ENCODE results near the gene GLT8D2. TPM values are rescaled to one million over a fixed set of nuclear protein-coding genes. Genes with fewer than 3 reads are reported as not detected.
A peak's percentile ranks its signal among the peaks of the same experiment; 100 is the strongest.

The GLT8D2 gene
- total and polyA plus RNA-seq, 4 donors = 14.2 to 86.8 (median 37.0) TPM

- H3K4me1 ChIP-seq (ENCODE audit: control insufficient read depth, insufficient read depth, low read length) = no peaks in the 10 kb centered on the region
- DNase-seq (ENCODE audit: low read depth in 4 of 6, low spot score in 6 of 6) = no peak
- no peaks in the 10 kb centered on the region for H3K27me3 ChIP-seq (ENCODE audit: control insufficient read depth, insufficient read depth, low read length)
- no peaks in the 10 kb centered on the region for H3K9me3 ChIP-seq (ENCODE audit: control insufficient read depth, insufficient read depth, low read length)
- no peak overlapping the region for H3K27ac ChIP-seq (ENCODE audit: low read depth, low read length)
- H3K36me3 ChIP-seq (ENCODE audit: control insufficient read depth, insufficient read depth, low read length) = peaks cover 2% of the 10 kb centered on the region
- H3K4me3 ChIP-seq (ENCODE audit: low read depth, low read length) = no peak overlapping the region
- WGBS (ENCODE audit: insufficient coverage) = no CpG with 5 or more reads among the region's 4 CpGs
These were observed 37.7 kb downstream of the GLT8D2 start for GRCh38 chr12:104012331-104012730.

GRCh38 chr12:104011253-104011652, 38.7 kb downstream of the GLT8D2 start:
- Histone ChIP-seq H3K27me3 (ENCODE audit: control insufficient read depth, insufficient read depth, low read length) (no peaks in the 10 kb centered on the region), H3K4me3 (ENCODE audit: low read depth, low read length) (no peak overlapping the region), H3K9me3 (ENCODE audit: control insufficient read depth, insufficient read depth, low read length) (no peaks in the 10 kb centered on the region), H3K4me1 (ENCODE audit: control insufficient read depth, insufficient read depth, low read length) (no peaks in the 10 kb centered on the region), H3K36me3 (ENCODE audit: control insufficient read depth, insufficient read depth, low read length) (peaks cover 2% of the 10 kb centered on the region), H3K27ac (ENCODE audit: low read depth, low read length) (no peak overlapping the region)
- no CpG with 5 or more reads among the region's 6 CpGs for WGBS (ENCODE audit: insufficient coverage)
- DNase-seq (ENCODE audit: low read depth in 4 of 6, low spot score in 6 of 6) = no peak

GRCh38 chr12:104010606-104011169, 39.3 kb downstream of the GLT8D2 start:
- Histone ChIP-seq H3K27ac (ENCODE audit: low read depth, low read length) (no peak overlapping the region), H3K4me3 (ENCODE audit: low read depth, low read length) (no peak overlapping the region), H3K9me3 (ENCODE audit: control insufficient read depth, insufficient read depth, low read length) (no peaks in the 10 kb centered on the region), H3K27me3 (ENCODE audit: control insufficient read depth, insufficient read depth, low read length) (no peaks in the 10 kb centered on the region), H3K36me3 (ENCODE audit: control insufficient read depth, insufficient read depth, low read length) (peaks cover 2% of the 10 kb centered on the region), H3K4me1 (ENCODE audit: control insufficient read depth, insufficient read depth, low read length) (no peaks in the 10 kb centered on the region)
- 27% methylated on average over 1 of the region's 2 CpGs for WGBS (ENCODE audit: insufficient coverage)
- DNase-seq (ENCODE audit: low read depth in 4 of 6, low spot score in 6 of 6) = peak in 4 of 6 donors; percentile 12 to 66 (median 40)

GRCh38 chr12:104010121-104010520, 39.9 kb downstream of the GLT8D2 start:
- Histone ChIP-seq H3K9me3 (ENCODE audit: control insufficient read depth, insufficient read depth, low read length) (no peaks in the 10 kb centered on the region), H3K27ac (ENCODE audit: low read depth, low read length) (no peak overlapping the region), H3K4me1 (ENCODE audit: control insufficient read depth, insufficient read depth, low read length) (no peaks in the 10 kb centered on the region), H3K4me3 (ENCODE audit: low read depth, low read length) (no peak overlapping the region), H3K27me3 (ENCODE audit: control insufficient read depth, insufficient read depth, low read length) (no peaks in the 10 kb centered on the region), H3K36me3 (ENCODE audit: control insufficient read depth, insufficient read depth, low read length) (peaks cover 2% of the 10 kb centered on the region)
- no peak for DNase-seq (ENCODE audit: low read depth in 4 of 6, low spot score in 6 of 6)
- WGBS (ENCODE audit: insufficient coverage) = 86% methylated on average over 2 of the region's 4 CpGs

- WGBS (ENCODE audit: insufficient coverage) = no CpG with 5 or more reads among the region's 3 CpGs
- Histone ChIP-seq H3K9me3 (ENCODE audit: control insufficient read depth, insufficient read depth, low read length) (no peaks in the 10 kb centered on the region), H3K4me1 (ENCODE audit: control insufficient read depth, insufficient read depth, low read length) (no peaks in the 10 kb centered on the region), H3K4me3 (ENCODE audit: low read depth, low read length) (no peak overlapping the region), H3K27ac (ENCODE audit: low read depth, low read length) (no peak overlapping the region), H3K36me3 (ENCODE audit: control insufficient read depth, insufficient read depth, low read length) (no peaks in the 10 kb centered on the region), H3K27me3 (ENCODE audit: control insufficient read depth, insufficient read depth, low read length) (no peaks in the 10 kb centered on the region)
- DNase-seq (ENCODE audit: low read depth in 4 of 6, low spot score in 6 of 6) = no peak
These were observed 43.1 kb downstream of the GLT8D2 start for GRCh38 chr12:104006929-104007328.

- Histone ChIP-seq H3K4me1 (ENCODE audit: control insufficient read depth, insufficient read depth, low read length) (no peaks in the 10 kb centered on the region), H3K27me3 (ENCODE audit: control insufficient read depth, insufficient read depth, low read length) (no peaks in the 10 kb centered on the region), H3K27ac (ENCODE audit: low read depth, low read length) (no peak overlapping the region), H3K4me3 (ENCODE audit: low read depth, low read length) (no peak overlapping the region), H3K9me3 (ENCODE audit: control insufficient read depth, insufficient read depth, low read length) (no peaks in the 10 kb centered on the region), H3K36me3 (ENCODE audit: control insufficient read depth, insufficient read depth, low read length) (no peaks in the 10 kb centered on the region)
- DNase-seq (ENCODE audit: low read depth in 4 of 6, low spot score in 6 of 6) = no peak
- no CpG with 5 or more reads among the region's 2 CpGs for WGBS (ENCODE audit: insufficient coverage)
These were observed 46.4 kb downstream of the GLT8D2 start for GRCh38 chr12:104003596-104003995.

GRCh38 chr12:104002686-104003085, 47.3 kb downstream of the GLT8D2 start:
- H3K4me3 ChIP-seq (ENCODE audit: low read depth, low read length) = no peak overlapping the region
- no peaks in the 10 kb centered on the region for H3K4me1 ChIP-seq (ENCODE audit: control insufficient read depth, insufficient read depth, low read length)
- no peaks in the 10 kb centered on the region for H3K27me3 ChIP-seq (ENCODE audit: control insufficient read depth, insufficient read depth, low read length)
- no peak for DNase-seq (ENCODE audit: low read depth in 4 of 6, low spot score in 6 of 6)
- H3K27ac ChIP-seq (ENCODE audit: low read depth, low read length) = no peak overlapping the region
- no peaks in the 10 kb centered on the region for H3K36me3 ChIP-seq (ENCODE audit: control insufficient read depth, insufficient read depth, low read length)
- H3K9me3 ChIP-seq (ENCODE audit: control insufficient read depth, insufficient read depth, low read length) = no peaks in the 10 kb centered on the region
- 93% methylated on average over 2 of the region's 3 CpGs for WGBS (ENCODE audit: insufficient coverage)

- no peaks in the 10 kb centered on the region for H3K27me3 ChIP-seq (ENCODE audit: control insufficient read depth, insufficient read depth, low read length)
- H3K9me3 ChIP-seq (ENCODE audit: control insufficient read depth, insufficient read depth, low read length) = no peaks in the 10 kb centered on the region
- no peak overlapping the region for H3K4me3 ChIP-seq (ENCODE audit: low read depth, low read length)
- no peaks in the 10 kb centered on the region for H3K36me3 ChIP-seq (ENCODE audit: control insufficient read depth, insufficient read depth, low read length)
- no peaks in the 10 kb centered on the region for H3K4me1 ChIP-seq (ENCODE audit: control insufficient read depth, insufficient read depth, low read length)
- 60% methylated on average over 1 of the region's 3 CpGs for WGBS (ENCODE audit: insufficient coverage)
- DNase-seq (ENCODE audit: low read depth in 4 of 6, low spot score in 6 of 6) = no peak
- H3K27ac ChIP-seq (ENCODE audit: low read depth, low read length) = no peak overlapping the region
These were observed 49.1 kb downstream of the GLT8D2 start for GRCh38 chr12:104000807-104001434.

GRCh38 chr12:103998976-103999375, 51.0 kb downstream of the GLT8D2 start:
- no peaks in the 10 kb centered on the region for H3K27me3 ChIP-seq (ENCODE audit: control insufficient read depth, insufficient read depth, low read length)
- peak in 1 of 6 donors; percentile 64 for DNase-seq (ENCODE audit: low read depth in 4 of 6, low spot score in 6 of 6)

GRCh38 chr12:103997286-103997900, 52.6 kb downstream of the GLT8D2 start:
- Histone ChIP-seq H3K9me3 (ENCODE audit: control insufficient read depth, insufficient read depth, low read length) (no peaks in the 10 kb centered on the region), H3K27ac (ENCODE audit: low read depth, low read length) (no peak overlapping the region), H3K4me1 (ENCODE audit: control insufficient read depth, insufficient read depth, low read length) (no peaks in the 10 kb centered on the region), H3K4me3 (ENCODE audit: low read depth, low read length) (no peak overlapping the region), H3K27me3 (ENCODE audit: control insufficient read depth, insufficient read depth, low read length) (no peaks in the 10 kb centered on the region), H3K36me3 (ENCODE audit: control insufficient read depth, insufficient read depth, low read length) (no peaks in the 10 kb centered on the region)
- peak in 1 of 6 donors; percentile 29 for DNase-seq (ENCODE audit: low read depth in 4 of 6, low spot score in 6 of 6)
- WGBS (ENCODE audit: insufficient coverage) = 74% methylated on average over 9 of the region's 16 CpGs

More at GRCh38 chr12:103998976-103999375, 51.0 kb downstream of the GLT8D2 start:
- H3K36me3 ChIP-seq (ENCODE audit: control insufficient read depth, insufficient read depth, low read length) = no peaks in the 10 kb centered on the region
- no peak overlapping the region for H3K27ac ChIP-seq (ENCODE audit: low read depth, low read length)
- no peaks in the 10 kb centered on the region for H3K4me1 ChIP-seq (ENCODE audit: control insufficient read depth, insufficient read depth, low read length)
- H3K9me3 ChIP-seq (ENCODE audit: control insufficient read depth, insufficient read depth, low read length) = no peaks in the 10 kb centered on the region
- no peak overlapping the region for H3K4me3 ChIP-seq (ENCODE audit: low read depth, low read length)
- WGBS (ENCODE audit: insufficient coverage) = 69% methylated on average over 5 of the region's 5 CpGs

All from spinal cord (tissue), 10 donors.